ENCODE data around the gene RNU1-2. TPM values are rescaled to one million over a fixed set of nuclear protein-coding genes. Genes with fewer than 3 reads are reported as not detected.
"Not testable (repeated sequence)": the region's sequence is repeated elsewhere in the genome, so short reads cannot be mapped to it uniquely, and the experiment has no call there.

RNU1-2 gene
- total RNA-seq, 1 experiment from 2014 or later: 1,678 TPM

GRCh38 chr1:16931206-16931934, 35.6 kb downstream of the RNU1-2 start:
- DNase-seq; H3K27me3 Mint-ChIP-seq (ENCODE audit: unreplicated experiment); intact Hi-C loops (cut with micrococcal nuclease; ENCODE audit: unreplicated experiment); H3K36me3 Mint-ChIP-seq (ENCODE audit: insufficient read depth, unreplicated experiment); H3K9me3 Mint-ChIP-seq (ENCODE audit: low read depth, unreplicated experiment); H3K27ac Mint-ChIP-seq (ENCODE audit: unreplicated experiment); BruUV-seq (replicated peaks); H3K4me1 Mint-ChIP-seq (ENCODE audit: low read depth, unreplicated experiment); H3K4me3 Mint-ChIP-seq (ENCODE audit: low read depth, unreplicated experiment); CTCF ChIA-PET: not testable (repeated sequence)

- BruUV-seq (replicated peaks); H3K36me3 Mint-ChIP-seq (ENCODE audit: insufficient read depth, unreplicated experiment); intact Hi-C loops (cut with micrococcal nuclease; ENCODE audit: unreplicated experiment); H3K4me3 Mint-ChIP-seq (ENCODE audit: low read depth, unreplicated experiment); H3K27me3 Mint-ChIP-seq (ENCODE audit: unreplicated experiment); H3K9me3 Mint-ChIP-seq (ENCODE audit: low read depth, unreplicated experiment); H3K27ac Mint-ChIP-seq (ENCODE audit: unreplicated experiment); H3K4me1 Mint-ChIP-seq (ENCODE audit: low read depth, unreplicated experiment); DNase-seq; CTCF ChIA-PET: not testable (repeated sequence)
Observed at GRCh38 chr1:16933945-16934344, 38.2 kb downstream of the RNU1-2 start.

GRCh38 chr1:16936580-16936979, 40.8 kb downstream of the RNU1-2 start:
- H3K36me3 Mint-ChIP-seq (ENCODE audit: insufficient read depth, unreplicated experiment); intact Hi-C loops (cut with micrococcal nuclease; ENCODE audit: unreplicated experiment); H3K27me3 Mint-ChIP-seq (ENCODE audit: unreplicated experiment); DNase-seq; H3K4me3 Mint-ChIP-seq (ENCODE audit: low read depth, unreplicated experiment); BruUV-seq (replicated peaks); H3K4me1 Mint-ChIP-seq (ENCODE audit: low read depth, unreplicated experiment); CTCF ChIA-PET; H3K27ac Mint-ChIP-seq (ENCODE audit: unreplicated experiment); H3K9me3 Mint-ChIP-seq (ENCODE audit: low read depth, unreplicated experiment): not testable (repeated sequence)

- no peaks in the 10 kb centered on the region for H3K9me3 Mint-ChIP-seq (ENCODE audit: low read depth, unreplicated experiment)
- no TSS peak for BruUV-seq (replicated peaks)
- H3K36me3 Mint-ChIP-seq (ENCODE audit: insufficient read depth, unreplicated experiment): no peaks in the 10 kb centered on the region
- no peaks in the 10 kb centered on the region for H3K27me3 Mint-ChIP-seq (ENCODE audit: unreplicated experiment)
- no peak overlapping the region for H3K4me3 Mint-ChIP-seq (ENCODE audit: low read depth, unreplicated experiment)
- CTCF ChIA-PET: no interaction called here
- no peak overlapping the region for H3K27ac Mint-ChIP-seq (ENCODE audit: unreplicated experiment)
- no peak for DNase-seq
- no peaks in the 10 kb centered on the region for H3K4me1 Mint-ChIP-seq (ENCODE audit: low read depth, unreplicated experiment)
- intact Hi-C loops (cut with micrococcal nuclease; ENCODE audit: unreplicated experiment): no loop called here
- no peak for TF ChIP-seq CTCF (IDR thresholded peaks at IDR 0.05; ENCODE audit: unreplicated experiment)
Observed at GRCh38 chr1:16938351-16939321, 42.9 kb downstream of the RNU1-2 start.

- CTCF ChIA-PET; BruUV-seq (replicated peaks); H3K4me1 Mint-ChIP-seq (ENCODE audit: low read depth, unreplicated experiment); H3K36me3 Mint-ChIP-seq (ENCODE audit: insufficient read depth, unreplicated experiment); H3K9me3 Mint-ChIP-seq (ENCODE audit: low read depth, unreplicated experiment); H3K4me3 Mint-ChIP-seq (ENCODE audit: low read depth, unreplicated experiment); intact Hi-C loops (cut with micrococcal nuclease; ENCODE audit: unreplicated experiment); H3K27ac Mint-ChIP-seq (ENCODE audit: unreplicated experiment); H3K27me3 Mint-ChIP-seq (ENCODE audit: unreplicated experiment); DNase-seq: not testable (repeated sequence)
Observed at GRCh38 chr1:16939386-16940180, 43.8 kb downstream of the RNU1-2 start.

- Mint-ChIP-seq H3K27ac (ENCODE audit: unreplicated experiment) (no peak overlapping the region), H3K27me3 (ENCODE audit: unreplicated experiment) (no peaks in the 10 kb centered on the region), H3K9me3 (ENCODE audit: low read depth, unreplicated experiment) (no peaks in the 10 kb centered on the region), H3K36me3 (ENCODE audit: insufficient read depth, unreplicated experiment) (peaks cover 4% of the 10 kb centered on the region), H3K4me1 (ENCODE audit: low read depth, unreplicated experiment) (no peaks in the 10 kb centered on the region), H3K4me3 (ENCODE audit: low read depth, unreplicated experiment) (no peak overlapping the region)
- TF ChIP-seq CTCF (IDR thresholded peaks at IDR 0.05; ENCODE audit: unreplicated experiment): no peak
- no peak for DNase-seq
- CTCF ChIA-PET: no interaction called here
- intact Hi-C loops (cut with micrococcal nuclease; ENCODE audit: unreplicated experiment): no loop called here
- BruUV-seq (replicated peaks): no TSS peak
Observed at GRCh38 chr1:16944038-16944437, 48.3 kb downstream of the RNU1-2 start.

GRCh38 chr1:16945512-16945911, 49.7 kb downstream of the RNU1-2 start:
- BruUV-seq (replicated peaks); H3K9me3 Mint-ChIP-seq (ENCODE audit: low read depth, unreplicated experiment); DNase-seq; H3K4me1 Mint-ChIP-seq (ENCODE audit: low read depth, unreplicated experiment); CTCF ChIA-PET; H3K36me3 Mint-ChIP-seq (ENCODE audit: insufficient read depth, unreplicated experiment); H3K27ac Mint-ChIP-seq (ENCODE audit: unreplicated experiment); H3K4me3 Mint-ChIP-seq (ENCODE audit: low read depth, unreplicated experiment); H3K27me3 Mint-ChIP-seq (ENCODE audit: unreplicated experiment); intact Hi-C loops (cut with micrococcal nuclease; ENCODE audit: unreplicated experiment): not testable (repeated sequence)

All from Calu3 (cell line).